ENCODE data around the gene GRM7.
"Not testable (repeated sequence)": the region's sequence is repeated elsewhere in the genome, so short reads cannot be mapped to it uniquely, and the experiment has no call there.

Gene GRM7

GRCh38 chr3:6860954-6861624 is at the start of gene GRM7:
TSS of gene GRM7 (plus strand) at chr3:6861115.
- DNase-seq = no peak

- DNase-seq = no peak
These were observed 39.5 kb upstream of the GRM7 start for GRCh38 chr3:6821411-6821810.

GRCh38 chr3:6825524-6825923 is 35.4 kb upstream of the GRM7 start:
- DNase-seq = no peak

GRCh38 chr3:6827453-6827852 is 33.5 kb upstream of the GRM7 start:
- DNase-seq = no peak

GRCh38 chr3:6844723-6845122 is 16.2 kb upstream of the GRM7 start:
- DNase-seq = no peak

GRCh38 chr3:6854184-6854583 is 6.7 kb upstream of the GRM7 start:
- no peak for DNase-seq

GRCh38 chr3:6857510-6857909 is 3.4 kb upstream of the GRM7 start:
- no peak for DNase-seq

- DNase-seq = no peak
These were observed 564 bp upstream of the GRM7 start for GRCh38 chr3:6860149-6860953.

GRCh38 chr3:6861625-6862000 is 698 bp downstream of the GRM7 start:
- no peak for DNase-seq

GRCh38 chr3:6862041-6862879 is 1.3 kb downstream of the GRM7 start:
- DNase-seq = no peak

GRCh38 chr3:6862880-6863195 is 1.9 kb downstream of the GRM7 start:
- DNase-seq = no peak

GRCh38 chr3:6867269-6867668 is 6.4 kb downstream of the GRM7 start:
- DNase-seq = no peak

- DNase-seq = no peak
These were observed 17.8 kb downstream of the GRM7 start for GRCh38 chr3:6878731-6879130.

GRCh38 chr3:6912240-6912639 is 51.3 kb downstream of the GRM7 start:
- DNase-seq = no peak

GRCh38 chr3:6915898-6916297 is 55.0 kb downstream of the GRM7 start:
- DNase-seq = no peak

- no peak for DNase-seq
These were observed 60.2 kb downstream of the GRM7 start for GRCh38 chr3:6921066-6921465.

- DNase-seq = no peak
These were observed 61.0 kb downstream of the GRM7 start for GRCh38 chr3:6921876-6922275.

- no peak for DNase-seq
These were observed 67.1 kb downstream of the GRM7 start for GRCh38 chr3:6928064-6928463.

GRCh38 chr3:6929918-6930317 is 69.0 kb downstream of the GRM7 start:
- DNase-seq = no peak

- DNase-seq = not testable (repeated sequence)
These were observed 74.5 kb downstream of the GRM7 start for GRCh38 chr3:6935418-6935817.

GRCh38 chr3:6935970-6936369 is 75.1 kb downstream of the GRM7 start:
- no peak for DNase-seq

- DNase-seq = no peak
These were observed 101.9 kb downstream of the GRM7 start for GRCh38 chr3:6962801-6963200.

- DNase-seq = no peak
These were observed 105.0 kb downstream of the GRM7 start for GRCh38 chr3:6965881-6966280.

- no peak for DNase-seq
These were observed 111.0 kb downstream of the GRM7 start for GRCh38 chr3:6971933-6972332.

All from amniotic stem cell (primary cell).